ENCODE data around the gene NCAPG. TPM values are rescaled to one million over a fixed set of nuclear protein-coding genes. Genes with fewer than 3 reads are reported as not detected.

Gene NCAPG
- total and polyA plus RNA-seq, 4 experiments from 2014 or later = 0.20 to 0.83 (median 0.37) TPM; not detected in 1

Other genes starting within 250 kb of the NCAPG start
- gene LAP3, start 233.8 kb upstream of the NCAPG start, total RNA-seq = 10 to 100 TPM; 25.6 to 27.6 TPM
- gene LAP3, start 233.8 kb upstream of the NCAPG start, polyA plus RNA-seq = 10 to 100 TPM; 42.6 to 71.3 TPM
- 10 to 100 TPM; 85.4 to 87.0 TPM for gene MED28, start 196.3 kb upstream of the NCAPG start, total RNA-seq
- 10 to 100 TPM; 44.2 to 47.8 TPM for gene MED28, start 196.3 kb upstream of the NCAPG start, polyA plus RNA-seq
- not detected for gene FAM184B, start 29.4 kb upstream of the NCAPG start, total RNA-seq
- not detected for gene FAM184B, start 29.4 kb upstream of the NCAPG start, polyA plus RNA-seq
- gene DCAF16, start 222 bp upstream of the NCAPG start, total RNA-seq = 10 to 100 TPM; 74.7 to 74.9 TPM
- 10 to 100 TPM; 13.4 to 20.2 TPM for gene DCAF16, start 222 bp upstream of the NCAPG start, polyA plus RNA-seq
- gene LCORL, start 210.8 kb downstream of the NCAPG start, total RNA-seq = 10 to 100 TPM; 11.3 to 14.5 TPM
- gene LCORL, start 210.8 kb downstream of the NCAPG start, polyA plus RNA-seq = 1 to 10 TPM; 5.9 to 6.8 TPM